GM06990 (cell line): ENCODE results near the gene PRR7.
"Not testable (repeated sequence)": the region's sequence is repeated elsewhere in the genome, so short reads cannot be mapped to it uniquely, and the experiment has no call there.

ENCODE experiments used
- DNase-seq: peaks from one replicate; pipeline ENCODE4 v3.0.0-alpha.2; 2011; ENCODE audit not compliant: insufficient read length; ENCODE audit errors: extremely low read depth
- H3K27me3 ChIP-seq: replicated peaks from 2 replicates; pipeline ENCODE4 v1.6.0; 2011; ENCODE audit warnings: low read length; ENCODE audit not compliant: control insufficient read depth, insufficient read depth
- H3K36me3 ChIP-seq: 2 replicates; pipeline ENCODE4 v1.5.1; 2011; ENCODE audit warnings: low read length; ENCODE audit not compliant: control insufficient read depth, insufficient read depth
- H3K4me3 ChIP-seq: replicated peaks from 2 replicates; pipeline ENCODE4 v1.5.1; 2011; ENCODE audit warnings: low read depth, mild to moderate bottlenecking, control low read depth, low read length
- CTCF ChIP-seq: IDR thresholded peaks from 2 replicates; pipeline ENCODE4 v1.5.1; 2011; ENCODE audit warnings: low read length, control low read depth, mild to moderate bottlenecking, inconsistent platforms; ENCODE audit not compliant: insufficient read depth, poor library complexity, severe bottlenecking

PRR7 gene

GRCh38 chr5:177484902-177485549 is 38.4 kb downstream of the PRR7 start:
- no peak for TF ChIP-seq CTCF
- Histone ChIP-seq H3K36me3 (no peaks in the 10 kb centered on the region; the same call in none of the 2 replicates), H3K27me3 (no peaks in the 10 kb centered on the region), H3K4me3 (no peak overlapping the region)
- DNase-seq: no peak

- H3K36me3 ChIP-seq, DNase-seq, H3K4me3 ChIP-seq, H3K27me3 ChIP-seq: not testable (repeated sequence)
Observed at GRCh38 chr5:177485753-177486152, 39.1 kb downstream of the PRR7 start.

- Histone ChIP-seq H3K36me3 (no peaks in the 10 kb centered on the region; the same call in none of the 2 replicates), H3K27me3 (no peaks in the 10 kb centered on the region), H3K4me3 (no peak overlapping the region)
- no peak for TF ChIP-seq CTCF
- DNase-seq: no peak
Observed at GRCh38 chr5:177486256-177486655, 39.6 kb downstream of the PRR7 start.

GRCh38 chr5:177487144-177487543 is 40.5 kb downstream of the PRR7 start:
- H3K36me3 ChIP-seq: no peaks in the 10 kb centered on the region; the same call in none of the 2 replicates
- no peak for TF ChIP-seq CTCF

GRCh38 chr5:177487975-177488374 is 41.4 kb downstream of the PRR7 start:
- Histone ChIP-seq H3K4me3 (no peak overlapping the region), H3K36me3 (no peaks in the 10 kb centered on the region; the same call in none of the 2 replicates), H3K27me3 (no peaks in the 10 kb centered on the region)
- TF ChIP-seq CTCF: no peak
- DNase-seq: no peak

More at GRCh38 chr5:177487144-177487543, 40.5 kb downstream of the PRR7 start:
- H3K27me3 ChIP-seq: no peaks in the 10 kb centered on the region
- H3K4me3 ChIP-seq: no peak overlapping the region
- DNase-seq: no peak

- DNase-seq: no peak
- H3K4me3 ChIP-seq: no peak overlapping the region
- H3K27me3 ChIP-seq: no peaks in the 10 kb centered on the region
- no peaks in the 10 kb centered on the region; the same call in none of the 2 replicates for H3K36me3 ChIP-seq
- peak; percentile 48 for TF ChIP-seq CTCF
Observed at GRCh38 chr5:177489119-177489716, 42.6 kb downstream of the PRR7 start.
